ENCODE data around the gene PIP4K2A.

PIP4K2A gene

GRCh38 chr10:22617516-22617915 lies 96.9 kb downstream of the PIP4K2A start:
- DNase-seq: no peak
- Histone ChIP-seq H3K18ac (ENCODE audit: low read length) (no peak overlapping the region), H2BK15ac (replicated peaks; ENCODE audit: low read depth) (no peak overlapping the region), H3K4me1 (ENCODE audit: control insufficient read depth, low read depth, low read length) (peaks cover 16% of the 10 kb centered on the region), H3K27me3 (ENCODE audit: insufficient read depth, low read length, poor library complexity) (no peaks in the 10 kb centered on the region), H2AK5ac (ENCODE audit: low read length) (no peak overlapping the region), H3K4me3 (ENCODE audit: low read length) (no peak overlapping the region), H3K79me1 (ENCODE audit: low read length) (peaks cover 3% of the 10 kb centered on the region), H3K23ac (ENCODE audit: low read length) (no peak overlapping the region), H2BK5ac (ENCODE audit: low read length) (no peak overlapping the region), H3K56ac (ENCODE audit: low read length) (no peak overlapping the region), H4K5ac (ENCODE audit: low read length) (no peak overlapping the region), H3K36me3 (ENCODE audit: control insufficient read depth, insufficient read depth, low read length) (no peaks in the 10 kb centered on the region), H3K4ac (ENCODE audit: low read depth, low read length) (no peak overlapping the region), H3K79me2 (ENCODE audit: control insufficient read depth, insufficient read depth, low read length) (peaks cover 4% of the 10 kb centered on the region), H3K27ac (ENCODE audit: low read depth, low read length) (no peak overlapping the region), H2BK120ac (ENCODE audit: low read depth, low read length) (no peak overlapping the region), H3K4me2 (ENCODE audit: low read length) (no peak overlapping the region), H3K9ac (ENCODE audit: low read length) (no peak overlapping the region), H4K8ac (ENCODE audit: low read depth, low read length) (no peak overlapping the region)
- no CpG with 5 or more reads among the region's 3 CpGs for WGBS (ENCODE audit: extremely low coverage, insufficient coverage, low lambda C conversion rate)

- Histone ChIP-seq H2AK5ac (ENCODE audit: low read length) (no peak overlapping the region), H3K56ac (ENCODE audit: low read length) (no peak overlapping the region), H3K4ac (ENCODE audit: low read depth, low read length) (no peak overlapping the region), H4K5ac (ENCODE audit: low read length) (no peak overlapping the region), H3K79me2 (ENCODE audit: control insufficient read depth, insufficient read depth, low read length) (peaks cover 2% of the 10 kb centered on the region), H2BK5ac (ENCODE audit: low read length) (no peak overlapping the region), H4K8ac (ENCODE audit: low read depth, low read length) (no peak overlapping the region), H3K79me1 (ENCODE audit: low read length) (peaks cover 2% of the 10 kb centered on the region), H2BK120ac (ENCODE audit: low read depth, low read length) (no peak overlapping the region), H3K9ac (ENCODE audit: low read length) (no peak overlapping the region), H3K23ac (ENCODE audit: low read length) (no peak overlapping the region), H3K36me3 (ENCODE audit: control insufficient read depth, insufficient read depth, low read length) (no peaks in the 10 kb centered on the region), H3K4me2 (ENCODE audit: low read length) (no peak overlapping the region), H3K18ac (ENCODE audit: low read length) (no peak overlapping the region), H3K4me3 (ENCODE audit: low read length) (no peak overlapping the region), H3K27me3 (ENCODE audit: insufficient read depth, low read length, poor library complexity) (no peaks in the 10 kb centered on the region), H2BK15ac (replicated peaks; ENCODE audit: low read depth) (no peak overlapping the region), H3K4me1 (ENCODE audit: control insufficient read depth, low read depth, low read length) (peaks cover 16% of the 10 kb centered on the region), H3K27ac (ENCODE audit: low read depth, low read length) (no peak overlapping the region)
- DNase-seq: no peak
- no CpG with 5 or more reads among the region's 3 CpGs for WGBS (ENCODE audit: extremely low coverage, insufficient coverage, low lambda C conversion rate)
Observed at GRCh38 chr10:22617051-22617450, 97.3 kb downstream of the PIP4K2A start.

- no peak overlapping the region for H2BK5ac ChIP-seq (ENCODE audit: low read length)
- no peak overlapping the region for H3K18ac ChIP-seq (ENCODE audit: low read length)
- no peak overlapping the region for H3K4me2 ChIP-seq (ENCODE audit: low read length)
- H3K79me2 ChIP-seq (ENCODE audit: control insufficient read depth, insufficient read depth, low read length): peaks cover under 1% of the 10 kb centered on the region
- H3K56ac ChIP-seq (ENCODE audit: low read length): no peak overlapping the region
- no peak overlapping the region for H3K9ac ChIP-seq (ENCODE audit: low read length)
- H3K23ac ChIP-seq (ENCODE audit: low read length): no peak overlapping the region
- no peak overlapping the region for H2AK5ac ChIP-seq (ENCODE audit: low read length)
- peaks cover 2% of the 10 kb centered on the region for H3K79me1 ChIP-seq (ENCODE audit: low read length)
- no CpG with 5 or more reads among the region's 11 CpGs for WGBS (ENCODE audit: extremely low coverage, insufficient coverage, low lambda C conversion rate)
- H3K4me3 ChIP-seq (ENCODE audit: low read length): no peak overlapping the region
- H4K5ac ChIP-seq (ENCODE audit: low read length): no peak overlapping the region
- no peak for DNase-seq
- H3K27ac ChIP-seq (ENCODE audit: low read depth, low read length): no peak overlapping the region
- no peak overlapping the region for H2BK120ac ChIP-seq (ENCODE audit: low read depth, low read length)
- H3K4me1 ChIP-seq (ENCODE audit: control insufficient read depth, low read depth, low read length): peaks cover 16% of the 10 kb centered on the region
- H3K4ac ChIP-seq (ENCODE audit: low read depth, low read length): no peak overlapping the region
- no peaks in the 10 kb centered on the region for H3K36me3 ChIP-seq (ENCODE audit: control insufficient read depth, insufficient read depth, low read length)
- H2BK15ac ChIP-seq (replicated peaks; ENCODE audit: low read depth): no peak overlapping the region
- no peaks in the 10 kb centered on the region for H3K27me3 ChIP-seq (ENCODE audit: insufficient read depth, low read length, poor library complexity)
- no peak overlapping the region for H4K8ac ChIP-seq (ENCODE audit: low read depth, low read length)
Observed at GRCh38 chr10:22615819-22616499, 98.4 kb downstream of the PIP4K2A start.

GRCh38 chr10:22615101-22615500 lies 99.3 kb downstream of the PIP4K2A start:
- Histone ChIP-seq H3K4me2 (ENCODE audit: low read length) (no peak overlapping the region), H3K4ac (ENCODE audit: low read depth, low read length) (no peak overlapping the region), H2BK120ac (ENCODE audit: low read depth, low read length) (no peak overlapping the region), H3K18ac (ENCODE audit: low read length) (no peak overlapping the region), H3K79me1 (ENCODE audit: low read length) (peaks cover 2% of the 10 kb centered on the region), H2BK5ac (ENCODE audit: low read length) (no peak overlapping the region), H3K9ac (ENCODE audit: low read length) (no peak overlapping the region), H3K36me3 (ENCODE audit: control insufficient read depth, insufficient read depth, low read length) (no peaks in the 10 kb centered on the region), H3K56ac (ENCODE audit: low read length) (no peak overlapping the region), H3K27ac (ENCODE audit: low read depth, low read length) (no peak overlapping the region), H3K79me2 (ENCODE audit: control insufficient read depth, insufficient read depth, low read length) (no peaks in the 10 kb centered on the region), H2BK15ac (replicated peaks; ENCODE audit: low read depth) (no peak overlapping the region), H3K23ac (ENCODE audit: low read length) (no peak overlapping the region), H3K4me3 (ENCODE audit: low read length) (no peak overlapping the region), H4K5ac (ENCODE audit: low read length) (no peak overlapping the region), H2AK5ac (ENCODE audit: low read length) (no peak overlapping the region), H3K27me3 (ENCODE audit: insufficient read depth, low read length, poor library complexity) (no peaks in the 10 kb centered on the region), H3K4me1 (ENCODE audit: control insufficient read depth, low read depth, low read length) (peaks cover 16% of the 10 kb centered on the region), H4K8ac (ENCODE audit: low read depth, low read length) (no peak overlapping the region)
- WGBS (ENCODE audit: extremely low coverage, insufficient coverage, low lambda C conversion rate): no CpG with 5 or more reads among the region's 2 CpGs
- DNase-seq: no peak

- Histone ChIP-seq H3K79me1 (ENCODE audit: low read length) (peaks cover 2% of the 10 kb centered on the region), H3K79me2 (ENCODE audit: control insufficient read depth, insufficient read depth, low read length) (no peaks in the 10 kb centered on the region), H3K23ac (ENCODE audit: low read length) (no peak overlapping the region), H3K4ac (ENCODE audit: low read depth, low read length) (no peak overlapping the region), H4K5ac (ENCODE audit: low read length) (no peak overlapping the region), H3K4me2 (ENCODE audit: low read length) (no peak overlapping the region), H3K27ac (ENCODE audit: low read depth, low read length) (no peak overlapping the region), H3K56ac (ENCODE audit: low read length) (no peak overlapping the region), H3K4me1 (ENCODE audit: control insufficient read depth, low read depth, low read length) (peaks cover 12% of the 10 kb centered on the region), H2BK5ac (ENCODE audit: low read length) (no peak overlapping the region), H2BK15ac (replicated peaks; ENCODE audit: low read depth) (no peak overlapping the region), H3K18ac (ENCODE audit: low read length) (no peak overlapping the region), H3K27me3 (ENCODE audit: insufficient read depth, low read length, poor library complexity) (no peaks in the 10 kb centered on the region), H3K4me3 (ENCODE audit: low read length) (no peak overlapping the region), H4K8ac (ENCODE audit: low read depth, low read length) (no peak overlapping the region), H2BK120ac (ENCODE audit: low read depth, low read length) (no peak overlapping the region), H2AK5ac (ENCODE audit: low read length) (no peak overlapping the region), H3K36me3 (ENCODE audit: control insufficient read depth, insufficient read depth, low read length) (no peaks in the 10 kb centered on the region), H3K9ac (ENCODE audit: low read length) (no peak overlapping the region)
- DNase-seq: no peak
- WGBS (ENCODE audit: extremely low coverage, insufficient coverage, low lambda C conversion rate): no CpG with 5 or more reads among the region's 6 CpGs
Observed at GRCh38 chr10:22613011-22613410, 101.4 kb downstream of the PIP4K2A start.

GRCh38 chr10:22612318-22612717 lies 102.1 kb downstream of the PIP4K2A start:
- Histone ChIP-seq H3K4ac (ENCODE audit: low read depth, low read length) (no peak overlapping the region), H3K79me1 (ENCODE audit: low read length) (peaks cover 2% of the 10 kb centered on the region), H3K56ac (ENCODE audit: low read length) (no peak overlapping the region), H3K23ac (ENCODE audit: low read length) (no peak overlapping the region), H3K18ac (ENCODE audit: low read length) (no peak overlapping the region), H4K5ac (ENCODE audit: low read length) (no peak overlapping the region), H2BK5ac (ENCODE audit: low read length) (no peak overlapping the region), H4K8ac (ENCODE audit: low read depth, low read length) (no peak overlapping the region), H3K4me2 (ENCODE audit: low read length) (no peak overlapping the region), H2BK15ac (replicated peaks; ENCODE audit: low read depth) (no peak overlapping the region), H3K27ac (ENCODE audit: low read depth, low read length) (no peak overlapping the region), H3K27me3 (ENCODE audit: insufficient read depth, low read length, poor library complexity) (no peaks in the 10 kb centered on the region), H3K79me2 (ENCODE audit: control insufficient read depth, insufficient read depth, low read length) (no peaks in the 10 kb centered on the region), H3K4me1 (ENCODE audit: control insufficient read depth, low read depth, low read length) (peaks cover 12% of the 10 kb centered on the region), H3K36me3 (ENCODE audit: control insufficient read depth, insufficient read depth, low read length) (no peaks in the 10 kb centered on the region), H3K9ac (ENCODE audit: low read length) (no peak overlapping the region), H2BK120ac (ENCODE audit: low read depth, low read length) (no peak overlapping the region), H2AK5ac (ENCODE audit: low read length) (no peak overlapping the region), H3K4me3 (ENCODE audit: low read length) (no peak overlapping the region)
- no peak for DNase-seq
- WGBS (ENCODE audit: extremely low coverage, insufficient coverage, low lambda C conversion rate): no CpG with 5 or more reads among the region's 10 CpGs
